VCaP (cell line): ENCODE measurements around the gene XXYLT1.
A peak's percentile ranks its signal among the peaks of the same experiment; 100 is the strongest.

Experiments
- H3K27ac ChIP-seq: fragments of 450-650 bp; 2 replicates; pipeline ENCODE4 v1.5.1; 2017
- TF ChIP-seq, protein P1 (sequence below): fragments of 450-650 bp; conservative IDR thresholded peaks from 2 replicates; pipeline ENCODE4 v1.5.1; 2017; ENCODE audit warnings: mild to moderate bottlenecking, moderate library complexity

XXYLT1 gene

DNA sequence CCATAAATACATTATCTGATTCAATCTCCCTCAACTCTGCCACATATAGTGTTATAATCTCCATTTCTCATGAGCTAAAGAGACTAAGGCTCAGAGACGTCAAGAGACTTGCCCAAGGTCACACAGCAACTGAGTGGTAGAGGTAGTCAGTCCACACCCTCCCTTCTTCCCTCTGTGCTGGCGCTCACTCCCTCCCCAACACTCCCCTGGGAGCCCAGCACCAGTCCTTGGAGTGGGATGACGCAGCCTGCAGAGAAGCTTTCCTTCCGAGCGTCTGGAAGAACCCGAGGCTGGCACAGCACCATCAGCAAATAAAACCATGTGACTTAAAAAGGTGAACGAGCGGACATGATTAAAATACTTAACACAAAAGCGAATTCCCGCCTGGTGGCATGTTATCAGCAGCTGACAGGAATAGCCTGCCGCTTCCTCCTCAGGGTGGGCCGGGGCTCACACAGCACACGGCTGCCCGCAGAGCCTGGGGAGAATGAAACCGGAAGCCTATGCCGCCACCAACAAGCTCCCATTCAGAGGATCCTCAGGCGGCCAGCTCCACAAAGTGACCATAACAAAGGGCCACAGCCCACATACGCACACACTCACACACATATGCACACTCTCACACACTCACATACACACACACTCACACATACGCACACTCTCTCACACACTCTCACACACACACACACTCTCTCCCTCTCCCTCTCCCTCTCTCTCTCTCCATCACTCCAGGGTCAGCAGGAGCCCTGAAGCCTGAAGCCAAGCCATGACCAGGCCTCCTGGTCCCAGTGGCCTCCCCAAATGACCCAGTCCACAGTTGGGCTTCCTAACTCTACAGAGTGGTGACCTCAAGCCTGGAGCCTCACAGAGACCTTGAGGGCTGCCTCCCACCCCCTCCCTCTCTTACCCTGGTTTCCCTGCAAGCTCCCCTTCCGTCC is 120.5 kb downstream of the XXYLT1 start:
- TF ChIP-seq, protein P1, sequence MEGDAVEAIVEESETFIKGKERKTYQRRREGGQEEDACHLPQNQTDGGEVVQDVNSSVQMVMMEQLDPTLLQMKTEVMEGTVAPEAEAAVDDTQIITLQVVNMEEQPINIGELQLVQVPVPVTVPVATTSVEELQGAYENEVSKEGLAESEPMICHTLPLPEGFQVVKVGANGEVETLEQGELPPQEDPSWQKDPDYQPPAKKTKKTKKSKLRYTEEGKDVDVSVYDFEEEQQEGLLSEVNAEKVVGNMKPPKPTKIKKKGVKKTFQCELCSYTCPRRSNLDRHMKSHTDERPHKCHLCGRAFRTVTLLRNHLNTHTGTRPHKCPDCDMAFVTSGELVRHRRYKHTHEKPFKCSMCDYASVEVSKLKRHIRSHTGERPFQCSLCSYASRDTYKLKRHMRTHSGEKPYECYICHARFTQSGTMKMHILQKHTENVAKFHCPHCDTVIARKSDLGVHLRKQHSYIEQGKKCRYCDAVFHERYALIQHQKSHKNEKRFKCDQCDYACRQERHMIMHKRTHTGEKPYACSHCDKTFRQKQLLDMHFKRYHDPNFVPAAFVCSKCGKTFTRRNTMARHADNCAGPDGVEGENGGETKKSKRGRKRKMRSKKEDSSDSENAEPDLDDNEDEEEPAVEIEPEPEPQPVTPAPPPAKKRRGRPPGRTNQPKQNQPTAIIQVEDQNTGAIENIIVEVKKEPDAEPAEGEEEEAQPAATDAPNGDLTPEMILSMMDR: no peak
- H3K27ac ChIP-seq: peak overlapping the region; percentile 76

DNA sequence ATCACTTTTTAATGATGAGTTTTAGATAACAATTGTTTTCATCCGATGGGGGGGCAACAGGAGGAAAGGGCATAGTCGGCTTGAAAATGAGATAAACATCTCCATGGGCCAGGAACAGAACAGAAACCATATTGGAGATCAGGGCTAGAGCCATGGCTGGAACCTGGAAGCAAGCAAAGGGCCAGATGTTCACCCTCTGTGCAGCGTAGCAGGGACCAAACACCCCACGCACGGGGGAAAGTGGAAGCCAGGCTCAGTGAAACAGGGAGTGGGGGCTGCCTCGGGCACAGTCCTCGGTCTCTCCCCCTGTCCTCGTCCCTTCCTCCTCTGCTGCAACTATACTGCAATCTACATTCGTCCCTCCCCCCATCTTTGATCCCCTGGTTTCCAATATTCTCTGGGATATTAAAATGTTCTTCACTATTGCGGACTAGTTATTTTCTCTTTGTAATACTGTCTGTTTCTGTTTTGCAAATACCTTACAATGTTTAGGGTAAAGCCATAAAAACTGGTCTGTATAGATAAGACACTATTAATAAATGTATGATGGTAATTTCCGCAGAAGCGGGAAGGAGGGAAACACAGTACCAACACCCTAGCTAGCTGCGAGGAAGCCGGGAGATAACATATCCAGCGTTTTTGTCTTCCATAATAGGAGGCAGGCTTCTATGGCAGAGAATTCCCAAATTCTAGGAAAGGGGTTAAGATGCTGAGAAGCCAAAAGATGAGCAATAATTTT is 121.5 kb downstream of the XXYLT1 start:
- TF ChIP-seq, protein P1: no peak
- H3K27ac ChIP-seq: peak overlapping the region; percentile 76

DNA sequence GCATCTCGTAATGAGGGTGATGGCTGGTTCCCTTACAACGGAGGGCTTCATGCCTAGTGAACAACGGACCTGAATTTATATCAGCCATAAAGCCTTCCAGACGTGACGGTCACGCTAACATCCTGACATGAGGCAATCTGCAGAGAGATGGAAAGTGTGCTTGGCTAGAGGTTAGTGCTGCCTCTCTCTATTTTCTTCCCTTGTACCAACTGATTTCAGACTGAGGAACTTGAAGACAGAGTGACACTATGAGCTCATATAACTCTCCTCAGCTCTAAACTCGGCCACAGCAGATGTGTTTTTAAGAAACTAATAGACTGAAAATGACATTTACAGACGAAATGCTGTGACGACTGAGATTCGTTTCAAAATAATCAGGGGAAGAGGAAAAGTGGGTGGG is 122.4 kb downstream of the XXYLT1 start:
- no peak overlapping the region for H3K27ac ChIP-seq
- TF ChIP-seq, protein P1: no peak

DNA sequence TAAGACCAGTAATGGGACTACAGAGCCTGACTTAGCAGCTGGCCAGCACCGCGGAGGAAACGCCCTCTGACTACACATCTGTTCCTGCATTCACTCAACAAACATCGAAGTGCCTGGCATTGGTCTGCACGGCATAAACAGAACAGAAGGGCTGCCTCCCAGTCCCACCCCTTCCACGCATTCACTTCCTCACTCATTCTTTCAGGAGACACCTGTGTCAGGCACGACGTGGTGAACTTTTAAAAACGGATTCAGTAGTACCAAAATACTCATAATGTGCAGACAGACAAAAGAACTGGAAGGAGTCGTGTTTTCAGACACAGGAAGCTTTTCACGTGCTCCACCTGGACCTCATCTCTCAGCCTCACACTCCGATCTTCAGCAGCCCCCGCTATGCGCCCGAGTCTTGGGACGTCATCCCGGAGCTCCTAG is 123.3 kb downstream of the XXYLT1 start:
- TF ChIP-seq, protein P1: no peak
- H3K27ac ChIP-seq: no peak overlapping the region

DNA sequence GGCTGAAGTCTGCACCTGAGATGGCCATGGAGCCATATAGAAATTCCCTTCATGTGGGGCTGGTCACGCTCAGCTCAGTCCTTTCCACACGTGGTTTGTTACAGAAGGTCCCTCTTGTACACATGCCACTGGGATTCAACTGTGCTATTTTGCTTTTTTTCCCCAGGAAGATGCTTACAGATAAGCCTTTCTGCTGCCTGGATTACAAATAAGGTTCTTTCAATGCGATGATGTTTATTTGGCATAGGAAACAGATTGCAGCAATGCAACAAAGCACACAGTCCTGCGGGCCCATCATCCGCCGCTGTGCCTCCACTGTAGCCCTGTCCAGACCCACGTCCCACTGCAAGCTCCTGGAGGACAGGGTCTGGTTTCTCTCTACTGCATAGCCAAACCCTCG is 124.8 kb downstream of the XXYLT1 start:
- H3K27ac ChIP-seq: no peak overlapping the region

DNA sequence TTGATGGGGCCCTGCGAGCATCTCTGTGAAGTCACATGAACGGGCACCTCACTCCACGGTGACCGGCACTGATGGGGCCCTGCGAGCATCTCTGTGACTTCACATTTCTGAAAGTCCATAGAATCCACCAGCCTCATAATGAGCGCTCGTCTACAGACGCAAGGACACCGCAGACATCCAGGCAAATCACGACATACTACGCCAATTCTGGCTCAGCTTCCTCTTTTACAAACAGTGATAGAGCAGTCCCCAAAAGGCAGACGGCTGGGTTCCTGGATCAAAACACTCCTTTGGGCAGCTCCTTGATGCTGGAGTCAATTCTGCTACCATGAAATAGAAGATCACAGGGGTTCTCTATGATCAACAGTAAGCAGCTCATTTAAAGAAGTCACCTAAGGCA is 125.4 kb downstream of the XXYLT1 start:
- TF ChIP-seq, protein P1: no peak
- H3K27ac ChIP-seq: no peak overlapping the region

More for the DNA sequence above, 124.8 kb downstream of the XXYLT1 start:
- TF ChIP-seq, protein P1: no peak

DNA sequence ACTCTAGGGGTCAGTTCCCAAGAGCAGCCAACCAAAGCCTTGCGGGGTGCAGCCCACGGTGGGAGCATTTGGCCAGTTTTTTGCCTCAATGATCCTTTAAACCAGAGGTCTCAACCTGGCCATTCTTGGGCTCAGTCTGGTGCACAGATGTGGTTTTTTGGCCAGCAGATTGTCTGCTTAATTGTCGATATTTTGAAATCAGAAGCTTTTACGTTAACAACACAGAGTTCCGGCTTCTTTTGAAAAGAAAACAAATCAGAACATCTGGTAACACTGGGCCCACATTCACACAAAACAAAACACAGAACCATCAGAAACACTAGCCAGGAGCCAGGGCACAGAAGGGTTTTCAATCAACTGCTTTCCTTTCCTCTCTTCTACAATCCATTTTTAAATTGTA is 127.7 kb downstream of the XXYLT1 start:
- TF ChIP-seq, protein P1: no peak
- H3K27ac ChIP-seq: peak overlapping the region; percentile 15; the same call in 1 of the 2 replicates
